ENCODE results near the gene DLGAP1. TPM values are rescaled to one million over a fixed set of nuclear protein-coding genes. Genes with fewer than 3 reads are reported as not detected.
"Not testable (repeated sequence)": the region's sequence is repeated elsewhere in the genome, so short reads cannot be mapped to it uniquely, and the experiment has no call there.

The DLGAP1 gene
- total and polyA plus RNA-seq, 2 experiments from 2014 or later: 0.13 to 0.22 TPM

- Histone ChIP-seq H3K27ac (peak overlapping the region; percentile 100), H3K9me3 (ENCODE audit: low read depth) (no peaks in the 10 kb centered on the region), H3K36me3 (ENCODE audit: low read depth) (no peaks in the 10 kb centered on the region), H3K4me3 (peak overlapping the region; percentile 73), H3K9me2 (ENCODE audit: insufficient read depth) (no peaks in the 10 kb centered on the region), H3K4me1 (ENCODE audit: insufficient read depth) (peaks cover 43% of the 10 kb centered on the region), H2AFZ (no peak overlapping the region), H3K4me2 (ENCODE audit: unreplicated experiment) (peak overlapping the region; percentile 93), H3F3A (ENCODE audit: insufficient read depth) (peaks cover 65% of the 10 kb centered on the region), H3K79me2 (ENCODE audit: insufficient read depth) (peaks cover 19% of the 10 kb centered on the region), H3K27me3 (replicated peaks; ENCODE audit: insufficient read depth) (no peaks in the 10 kb centered on the region), H4K20me1 (ENCODE audit: insufficient read depth) (no peaks in the 10 kb centered on the region), H3K9ac (peak overlapping the region; percentile 95)
- TF ChIP-seq EZH2 (IDR thresholded peaks at IDR 0.05; ENCODE audit: insufficient read depth, poor library complexity, severe bottlenecking): no peak
- TF ChIP-seq EZH2phosphoT487 (IDR thresholded peaks at IDR 0.05; ENCODE audit: insufficient read depth, low read depth): 0 out of 2 replicates have a peak, but pooled peaks have one; percentile 5
- 4 to 5% methylated on average over 12 of the region's 12 CpGs for WGBS, 2 experiments (ENCODE audit: low coverage in 1 of 2, low lambda C conversion rate in 2 of 2, missing lambda C conversion rate in 2 of 2)
- DNase-seq: peak; percentile 98
- in situ Hi-C loops (cut with MboI): no loop called here
Measured at GRCh38 chr18:3603421-3604234, 851.5 kb downstream of the DLGAP1 start.

- H3K27me3 ChIP-seq (replicated peaks; ENCODE audit: insufficient read depth); H4K20me1 ChIP-seq (ENCODE audit: insufficient read depth); H3K4me2 ChIP-seq (ENCODE audit: unreplicated experiment); H3K9me2 ChIP-seq (ENCODE audit: insufficient read depth); DNase-seq; H3K9me3 ChIP-seq (ENCODE audit: low read depth); H3K9ac ChIP-seq; H2AFZ ChIP-seq; in situ Hi-C loops (cut with MboI); H3K4me3 ChIP-seq; H3K36me3 ChIP-seq (ENCODE audit: low read depth): not testable (repeated sequence)
- peaks cover 32% of the 10 kb centered on the region for H3K79me2 ChIP-seq (ENCODE audit: insufficient read depth)
- WGBS, 2 experiments (ENCODE audit: low coverage in 1 of 2, low lambda C conversion rate in 2 of 2, missing lambda C conversion rate in 2 of 2): 96% methylated on average over 12 of the region's 12 CpGs
- H3F3A ChIP-seq (ENCODE audit: insufficient read depth): peaks cover 59% of the 10 kb centered on the region
- H3K4me1 ChIP-seq (ENCODE audit: insufficient read depth): peaks cover 44% of the 10 kb centered on the region
- H3K27ac ChIP-seq: peak overlapping the region; percentile 100; the same call in 1 of the 2 replicates
Measured at GRCh38 chr18:3601106-3601755, 853.9 kb downstream of the DLGAP1 start.

- no peaks in the 10 kb centered on the region for H4K20me1 ChIP-seq (ENCODE audit: insufficient read depth)
- H3K9me2 ChIP-seq (ENCODE audit: insufficient read depth): no peaks in the 10 kb centered on the region
- no peak overlapping the region for H2AFZ ChIP-seq
- no peak overlapping the region for H3K4me3 ChIP-seq
- no peak overlapping the region for H3K27ac ChIP-seq
- H3K4me1 ChIP-seq (ENCODE audit: insufficient read depth): peaks cover 47% of the 10 kb centered on the region
- no peaks in the 10 kb centered on the region for H3K9me3 ChIP-seq (ENCODE audit: low read depth)
- H3K4me2 ChIP-seq (ENCODE audit: unreplicated experiment): no peak overlapping the region
- H3F3A ChIP-seq (ENCODE audit: insufficient read depth): peaks cover 59% of the 10 kb centered on the region
- no peak for DNase-seq
- no peaks in the 10 kb centered on the region for H3K36me3 ChIP-seq (ENCODE audit: low read depth)
- WGBS, 2 experiments (ENCODE audit: low coverage in 1 of 2, low lambda C conversion rate in 2 of 2, missing lambda C conversion rate in 2 of 2): 89 to 92% methylated on average over 6 of the region's 6 CpGs
- H3K27me3 ChIP-seq (replicated peaks; ENCODE audit: insufficient read depth): no peaks in the 10 kb centered on the region
- TF ChIP-seq EZH2phosphoT487 (IDR thresholded peaks at IDR 0.05; ENCODE audit: insufficient read depth, low read depth) (no peak), EZH2 (IDR thresholded peaks at IDR 0.05; ENCODE audit: insufficient read depth, poor library complexity, severe bottlenecking) (no peak)
- peaks cover 38% of the 10 kb centered on the region for H3K79me2 ChIP-seq (ENCODE audit: insufficient read depth)
- no peak overlapping the region for H3K9ac ChIP-seq
- in situ Hi-C loops (cut with MboI): loop anchor here (10.0 kb wide), 1 partner anchor 65 kb away; no protein-coding TSS in a partner anchor
Measured at GRCh38 chr18:3599861-3600260, 855.2 kb downstream of the DLGAP1 start.

DNA sequence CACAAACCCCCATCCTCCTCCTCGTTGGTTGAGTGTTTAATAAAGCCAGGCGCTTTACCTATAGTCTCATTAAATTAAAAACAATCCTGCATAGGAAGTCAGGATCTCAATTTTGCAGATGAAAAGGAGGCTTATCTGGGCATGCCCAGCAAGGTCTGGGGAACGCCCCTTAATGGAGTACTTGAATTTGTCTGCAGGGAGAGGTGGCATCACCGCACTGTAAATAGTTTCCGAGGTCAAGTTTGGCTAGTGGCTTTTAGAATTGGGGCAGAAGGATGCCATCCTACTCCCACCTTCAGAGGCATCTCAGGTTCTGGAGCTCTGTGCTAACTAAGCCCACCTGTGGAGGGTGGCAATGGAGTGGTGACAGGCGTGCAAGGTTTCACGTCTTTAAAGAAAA lies 855.9 kb downstream of the DLGAP1 start:
- no peaks in the 10 kb centered on the region for H3K27me3 ChIP-seq (replicated peaks; ENCODE audit: insufficient read depth)
- H3K4me3 ChIP-seq: no peak overlapping the region
- H4K20me1 ChIP-seq (ENCODE audit: insufficient read depth): no peaks in the 10 kb centered on the region
- no peaks in the 10 kb centered on the region for H3K9me2 ChIP-seq (ENCODE audit: insufficient read depth)
- no peaks in the 10 kb centered on the region for H3K9me3 ChIP-seq (ENCODE audit: low read depth)
- H3K79me2 ChIP-seq (ENCODE audit: insufficient read depth): peaks cover 38% of the 10 kb centered on the region
- H3K27ac ChIP-seq: no peak overlapping the region
- H3K4me1 ChIP-seq (ENCODE audit: insufficient read depth): peaks cover 50% of the 10 kb centered on the region
- WGBS, 2 experiments (ENCODE audit: low coverage in 1 of 2, low lambda C conversion rate in 2 of 2, missing lambda C conversion rate in 2 of 2): 83 to 85% methylated on average over 7 of the region's 7 CpGs
- TF ChIP-seq EZH2 (IDR thresholded peaks at IDR 0.05; ENCODE audit: insufficient read depth, poor library complexity, severe bottlenecking) (no peak), EZH2phosphoT487 (IDR thresholded peaks at IDR 0.05; ENCODE audit: insufficient read depth, low read depth) (no peak)
- no peak overlapping the region for H3K9ac ChIP-seq
- H3K4me2 ChIP-seq (ENCODE audit: unreplicated experiment): no peak overlapping the region
- no peaks in the 10 kb centered on the region for H3K36me3 ChIP-seq (ENCODE audit: low read depth)
- H2AFZ ChIP-seq: no peak overlapping the region
- DNase-seq: no peak
- in situ Hi-C loops (cut with MboI): loop anchor here (10.0 kb wide), 1 partner anchor 66 kb away; no protein-coding TSS in a partner anchor
- peaks cover 58% of the 10 kb centered on the region for H3F3A ChIP-seq (ENCODE audit: insufficient read depth)
